H9 (cell line): ENCODE measurements around the gene TMPRSS2. TPM values are rescaled to one million over a fixed set of nuclear protein-coding genes. Genes with fewer than 3 reads are reported as not detected.

Experiments used
- DNase-seq: peaks from one replicate; pipeline ENCODE4 v3.0.0-alpha.2; 2017
- H2AFZ ChIP-seq: one replicate; pipeline ENCODE4 v1.6.1; 2013; ENCODE audit warnings: mild to moderate bottlenecking, low read length, control low read depth, moderate library complexity
- H2AK5ac ChIP-seq: 2 replicates; pipeline ENCODE4 v1.6.1; 2013; ENCODE audit warnings: low read length, control low read depth, mixed read lengths; ENCODE audit not compliant: insufficient read length
- H2BK120ac ChIP-seq: one replicate; pipeline ENCODE4 v1.6.1; 2013; ENCODE audit warnings: low read depth, mild to moderate bottlenecking, low read length, control low read depth, inconsistent platforms; ENCODE audit not compliant: poor library complexity, severe bottlenecking
- H2BK12ac ChIP-seq: 2 replicates; pipeline ENCODE4 v1.6.1; 2013; ENCODE audit warnings: low read length, control low read depth, mixed read lengths, low read depth; ENCODE audit not compliant: insufficient read length
- H2BK15ac ChIP-seq: 2 replicates; pipeline ENCODE4 v1.6.1; 2013; ENCODE audit warnings: low read depth, low read length, control low read depth
- H2BK20ac ChIP-seq: one replicate; pipeline ENCODE4 v1.6.1; 2013; ENCODE audit warnings: low read depth, mild to moderate bottlenecking, low read length, control low read depth, inconsistent platforms; ENCODE audit not compliant: poor library complexity, severe bottlenecking
- H2BK5ac ChIP-seq: 2 replicates; pipeline ENCODE4 v1.6.1; 2013; ENCODE audit warnings: low read length, control low read depth, mixed read lengths; ENCODE audit not compliant: insufficient read length
- H3K14ac ChIP-seq: 2 replicates; pipeline ENCODE4 v1.6.1; 2013; ENCODE audit warnings: low read length, control low read depth; ENCODE audit not compliant: insufficient read depth
- H3K18ac ChIP-seq: 2 replicates; pipeline ENCODE4 v1.6.1; 2013; ENCODE audit warnings: low read depth, mild to moderate bottlenecking, mixed read lengths, low read length, control low read depth; ENCODE audit not compliant: insufficient read length
- H3K23ac ChIP-seq: 2 replicates; pipeline ENCODE4 v1.6.1; 2013; ENCODE audit warnings: low read length, control low read depth, mixed read lengths, low read depth; ENCODE audit not compliant: insufficient read length
- H3K23me2 ChIP-seq: 2 replicates; pipeline ENCODE4 v1.6.1; 2013; ENCODE audit warnings: low read depth, mild to moderate bottlenecking, mixed read lengths, low read length, control low read depth; ENCODE audit not compliant: insufficient read length, poor library complexity, severe bottlenecking
- H3K27ac ChIP-seq: 2 replicates; pipeline ENCODE4 v1.5.1; 2013; ENCODE audit warnings: low read length, control low read depth, mixed read lengths, low read depth; ENCODE audit not compliant: insufficient read length
- H3K27me3 ChIP-seq: 2 replicates; pipeline ENCODE4 v1.6.1; 2013; ENCODE audit warnings: low read length, control low read depth, inconsistent platforms; ENCODE audit not compliant: insufficient read depth
- H3K4ac ChIP-seq: 2 replicates; pipeline ENCODE4 v1.6.1; 2013; ENCODE audit warnings: low read depth, mild to moderate bottlenecking, control low read depth, inconsistent platforms, low read length, moderate library complexity
- H3K4me1 ChIP-seq: 2 replicates; pipeline ENCODE4 v1.6.1; 2013; ENCODE audit warnings: low read length, control low read depth, inconsistent platforms; ENCODE audit not compliant: insufficient read depth
- H3K4me2 ChIP-seq: 2 replicates; pipeline ENCODE4 v1.6.1; 2013; ENCODE audit warnings: low read length, control low read depth, mixed read lengths; ENCODE audit not compliant: insufficient read length, insufficient read depth
- H3K56ac ChIP-seq: 2 replicates; pipeline ENCODE4 v1.6.1; 2013; ENCODE audit warnings: low read depth, mild to moderate bottlenecking, mixed read lengths, low read length, control low read depth; ENCODE audit not compliant: insufficient read length
- H3K79me1 ChIP-seq: 2 replicates; pipeline ENCODE4 v1.6.1; 2013; ENCODE audit warnings: low read depth, mild to moderate bottlenecking, moderate library complexity, low read length, control low read depth, inconsistent platforms; ENCODE audit not compliant: insufficient read depth, poor library complexity, severe bottlenecking
- H3K79me2 ChIP-seq: 2 replicates; pipeline ENCODE4 v1.6.1; 2013; ENCODE audit warnings: low read length, control low read depth, inconsistent platforms; ENCODE audit not compliant: insufficient read depth
- H3K9ac ChIP-seq: 2 replicates; pipeline ENCODE4 v1.6.1; 2013; ENCODE audit warnings: low read length, control low read depth, mixed read lengths; ENCODE audit not compliant: insufficient read length; ENCODE audit errors: extremely low read depth
- H3K9me3 ChIP-seq: one replicate; pipeline ENCODE4 v1.6.1; 2013; ENCODE audit warnings: low read depth, low read length, inconsistent platforms; ENCODE audit not compliant: control insufficient read depth
- H3T11ph ChIP-seq: one replicate; pipeline ENCODE4 v1.6.1; 2013; ENCODE audit warnings: mild to moderate bottlenecking, low read length, control low read depth, inconsistent platforms
- H4K20me1 ChIP-seq: one replicate; pipeline ENCODE4 v1.6.1; 2013; ENCODE audit not compliant: control insufficient read depth, insufficient read length, insufficient read depth
- H4K5ac ChIP-seq: 2 replicates; pipeline ENCODE4 v1.6.1; 2013; ENCODE audit warnings: low read depth, mild to moderate bottlenecking, mixed read lengths, low read length, control low read depth; ENCODE audit not compliant: insufficient read length
- H4K8ac ChIP-seq: replicated peaks from 2 replicates; pipeline ENCODE4 v1.6.1; 2013; ENCODE audit warnings: low read length, control low read depth, mixed read lengths, low read depth; ENCODE audit not compliant: insufficient read length
- H4K91ac ChIP-seq: 2 replicates; pipeline ENCODE4 v1.6.1; 2013; ENCODE audit warnings: low read depth, mild to moderate bottlenecking, moderate library complexity, mixed read lengths, low read length, control low read depth; ENCODE audit not compliant: insufficient read length
- H3K27ac Mint-ChIP-seq, 3 experiments: 2 replicates in 2 of 3; 3 replicates in 1 of 3; pipeline ENCODE4 v1.8.0; 2020 to 2021; ENCODE audit warnings: mixed read lengths in 3 of 3, mild to moderate bottlenecking in 1 of 3, moderate library complexity in 1 of 3
- H3K27me3 Mint-ChIP-seq: 2 replicates; pipeline ENCODE4 v1.8.0; 2021; ENCODE audit warnings: low read depth, mild to moderate bottlenecking, moderate library complexity, mixed read lengths
- H3K36me3 Mint-ChIP-seq, 3 experiments: 2 replicates in 2 of 3; 3 replicates in 1 of 3; pipeline ENCODE4 v1.8.0; 2020 to 2021; ENCODE audit warnings: low read depth in 3 of 3, mixed read lengths in 3 of 3; ENCODE audit not compliant: insufficient read depth in 1 of 3
- H3K4me1 Mint-ChIP-seq, 2 experiments: 2 replicates each; pipeline ENCODE4 v1.8.0; 2020; ENCODE audit warnings: mixed read lengths in 2 of 2
- H3K4me3 Mint-ChIP-seq, 2 experiments: 2 replicates in 1 of 2; 3 replicates in 1 of 2; pipeline ENCODE4 v1.8.0; 2020 to 2021; ENCODE audit warnings: mild to moderate bottlenecking in 2 of 2, mixed read lengths in 2 of 2, moderate library complexity in 1 of 2
- H3K9me3 Mint-ChIP-seq, 2 experiments: 2 replicates in 1 of 2; 3 replicates in 1 of 2; pipeline ENCODE4 v1.8.0; 2020; ENCODE audit warnings: mild to moderate bottlenecking in 2 of 2, mixed read lengths in 2 of 2, moderate library complexity in 1 of 2
- CTCF ChIP-seq: fragments of 200-600 bp; sonication (generic); conservative IDR thresholded peaks from 3 replicates; pipeline ENCODE4 v1.8.0; 2021; ENCODE audit warnings: antibody characterized with exemption, mild to moderate bottlenecking
- WGBS: extraction: QIAGEN DNeasy Blood & Tissue Kit; methylation state at CpG from one replicate; pipeline ENCODE4 v1.1.7; 2013; ENCODE audit warnings: missing lambda C conversion rate, low lambda C conversion rate, mixed read lengths; ENCODE audit not compliant: insufficient read length; ENCODE audit errors: extremely low coverage; 5-methylcytosine and 5-hydroxymethylcytosine counted together
- total RNA-seq: library from RNA; stranded (reverse); gene quantifications from 2 replicates; pipeline ENCODE4 v1.2.1, GENCODE V29; 2021

The TMPRSS2 gene
- total RNA-seq, 1 experiment from 2014 or later: 12.1 TPM

GRCh38 chr21:41536827-41537103, 28.8 kb upstream of the TMPRSS2 start:
- H3K27ac Mint-ChIP-seq: no peak overlapping the region
- Histone ChIP-seq H3K9me3 (no peaks in the 10 kb centered on the region), H2BK15ac (no peak overlapping the region), H3K4me2 (no peak overlapping the region), H4K5ac (no peak overlapping the region), H2BK12ac (no peak overlapping the region), H4K8ac (no peak overlapping the region), H3K23ac (no peak overlapping the region), H3K27ac (no peak overlapping the region), H3K79me2 (no peaks in the 10 kb centered on the region), H2BK5ac (no peak overlapping the region), H3K4ac (no peak overlapping the region), H3K9ac (no peak overlapping the region), H2AK5ac (no peak overlapping the region), H4K20me1 (no peaks in the 10 kb centered on the region), H3T11ph (no peak overlapping the region), H3K4me1 (no peaks in the 10 kb centered on the region), H3K27me3 (no peaks in the 10 kb centered on the region), H2BK20ac (no peak overlapping the region), H4K91ac (no peak overlapping the region), H3K18ac (no peak overlapping the region), H2BK120ac (no peak overlapping the region), H3K14ac (no peak overlapping the region), H3K79me1 (no peaks in the 10 kb centered on the region), H3K56ac (no peak overlapping the region), H3K23me2 (no peaks in the 10 kb centered on the region), H2AFZ (no peak overlapping the region)
- no peak for DNase-seq
- no peaks in the 10 kb centered on the region for H3K36me3 Mint-ChIP-seq
- peaks cover 6% of the 10 kb centered on the region for H3K27me3 Mint-ChIP-seq
- no CpG with 5 or more reads among the region's 7 CpGs for WGBS
- no peak overlapping the region for H3K4me3 Mint-ChIP-seq
- peaks cover 22 to 24% of the 10 kb centered on the region in 2 experiments for H3K4me1 Mint-ChIP-seq
- H3K9me3 Mint-ChIP-seq: no peaks in the 10 kb centered on the region
- TF ChIP-seq CTCF: no peak
